EH (cell line): Measurements from ENCODE around the gene LRRC4C.
A peak's percentile ranks its signal among the peaks of the same experiment; 100 is the strongest.
"Not testable (repeated sequence)": the region's sequence is repeated elsewhere in the genome, so short reads cannot be mapped to it uniquely, and the experiment has no call there.

Source experiments
- DNase-seq: peaks from one replicate; pipeline ENCODE4 v3.0.0-alpha.2; 2015; ENCODE audit warnings: low read depth

Gene LRRC4C

GRCh38 chr11:40867991-40868632, 591.3 kb downstream of the LRRC4C start:
- DNase-seq, result no peak

GRCh38 chr11:40857754-40858153, 601.7 kb downstream of the LRRC4C start:
- not testable (repeated sequence) for DNase-seq

GRCh38 chr11:40842750-40843339, 616.6 kb downstream of the LRRC4C start:
- DNase-seq, result no peak

- DNase-seq, result no peak
Observed at GRCh38 chr11:40841231-40841630, 618.2 kb downstream of the LRRC4C start.

- no peak for DNase-seq
Observed at GRCh38 chr11:40838181-40838683, 621.2 kb downstream of the LRRC4C start.

GRCh38 chr11:40827116-40827515, 632.3 kb downstream of the LRRC4C start:
- DNase-seq, result no peak

- no peak for DNase-seq
Observed at GRCh38 chr11:40826601-40827000, 632.9 kb downstream of the LRRC4C start.

- no peak for DNase-seq
Observed at GRCh38 chr11:40825201-40825834, 634.1 kb downstream of the LRRC4C start.

- DNase-seq, result no peak
Observed at GRCh38 chr11:40819230-40819629, 640.2 kb downstream of the LRRC4C start.

- no peak for DNase-seq
Observed at GRCh38 chr11:40816976-40817375, 642.5 kb downstream of the LRRC4C start.

- DNase-seq, result no peak
Observed at GRCh38 chr11:40797981-40798380, 661.5 kb downstream of the LRRC4C start.

GRCh38 chr11:40787224-40787623, 672.2 kb downstream of the LRRC4C start:
- no peak for DNase-seq

- no peak for DNase-seq
Observed at GRCh38 chr11:40763046-40763445, 696.4 kb downstream of the LRRC4C start.

- no peak for DNase-seq
Observed at GRCh38 chr11:40759341-40759740, 700.1 kb downstream of the LRRC4C start.

- DNase-seq, result no peak
Observed at GRCh38 chr11:40754297-40754696, 705.2 kb downstream of the LRRC4C start.

- no peak for DNase-seq
Observed at GRCh38 chr11:40746282-40746681, 713.2 kb downstream of the LRRC4C start.

GRCh38 chr11:40732132-40732531, 727.3 kb downstream of the LRRC4C start:
- no peak for DNase-seq

GRCh38 chr11:40722179-40722795, 737.2 kb downstream of the LRRC4C start:
- DNase-seq, result peak; percentile 0

- DNase-seq, result no peak
Observed at GRCh38 chr11:40716344-40717130, 742.9 kb downstream of the LRRC4C start.

GRCh38 chr11:40713083-40713482, 746.4 kb downstream of the LRRC4C start:
- no peak for DNase-seq

- DNase-seq, result no peak
Observed at GRCh38 chr11:40701027-40701426, 758.4 kb downstream of the LRRC4C start.

- no peak for DNase-seq
Observed at GRCh38 chr11:40689823-40690222, 769.6 kb downstream of the LRRC4C start.
